ENCODE measurements around the gene KRTAP25-1.

Gene KRTAP25-1

GRCh38 chr21:30248844-30249243 lies 40.5 kb downstream of the KRTAP25-1 start:
- no peak for DNase-seq (ENCODE audit: low spot score)

- no peak for DNase-seq (ENCODE audit: low spot score)
Observed at GRCh38 chr21:30245061-30245460, 44.3 kb downstream of the KRTAP25-1 start.

GRCh38 chr21:30243691-30244090 lies 45.6 kb downstream of the KRTAP25-1 start:
- DNase-seq (ENCODE audit: low spot score) = no peak

GRCh38 chr21:30240661-30241060 lies 48.7 kb downstream of the KRTAP25-1 start:
- no peak for DNase-seq (ENCODE audit: low spot score)
